ENCODE measurements around the gene FAM168B.

The FAM168B gene

DNA sequence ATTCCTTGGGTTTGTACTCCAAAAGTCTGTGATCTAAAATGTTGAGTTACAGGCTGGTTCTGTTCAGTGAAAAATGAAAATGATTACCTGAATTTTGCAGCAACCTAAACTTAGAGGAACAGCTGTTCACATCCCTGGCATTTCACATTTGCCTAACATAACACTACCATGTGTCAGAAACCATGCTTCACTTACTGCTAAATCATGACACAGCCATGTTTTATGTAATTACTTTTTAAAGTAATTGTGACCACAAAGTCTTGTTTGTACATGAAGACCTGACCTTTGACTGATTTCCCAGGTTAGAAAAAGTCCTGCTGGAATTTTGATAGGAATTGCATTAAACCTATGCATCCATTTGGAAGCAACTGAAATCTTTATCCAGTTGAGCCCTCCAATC, 79.1 kb downstream of the FAM168B start:
- DNase-seq, result no peak

DNA sequence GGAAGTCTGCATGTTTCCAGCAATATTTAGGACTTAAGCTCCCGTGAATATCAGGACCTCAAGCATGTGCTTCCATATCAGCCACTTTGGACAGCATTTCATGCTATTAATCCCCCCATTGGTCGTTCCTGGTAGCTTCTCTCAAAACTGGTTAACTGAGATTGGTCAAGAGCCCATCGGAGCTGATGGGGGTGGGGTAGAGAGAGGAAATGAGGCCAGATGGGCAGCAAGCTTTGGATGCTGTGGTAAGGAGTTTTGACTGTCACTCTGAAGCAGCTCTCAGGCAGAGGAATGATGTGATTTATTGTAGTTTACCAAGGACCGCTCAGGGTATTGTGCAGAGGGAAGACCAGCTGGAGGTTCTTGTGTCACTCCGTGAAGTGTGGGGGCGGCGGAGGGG, 81.8 kb downstream of the FAM168B start:
- no peak for DNase-seq

DNA sequence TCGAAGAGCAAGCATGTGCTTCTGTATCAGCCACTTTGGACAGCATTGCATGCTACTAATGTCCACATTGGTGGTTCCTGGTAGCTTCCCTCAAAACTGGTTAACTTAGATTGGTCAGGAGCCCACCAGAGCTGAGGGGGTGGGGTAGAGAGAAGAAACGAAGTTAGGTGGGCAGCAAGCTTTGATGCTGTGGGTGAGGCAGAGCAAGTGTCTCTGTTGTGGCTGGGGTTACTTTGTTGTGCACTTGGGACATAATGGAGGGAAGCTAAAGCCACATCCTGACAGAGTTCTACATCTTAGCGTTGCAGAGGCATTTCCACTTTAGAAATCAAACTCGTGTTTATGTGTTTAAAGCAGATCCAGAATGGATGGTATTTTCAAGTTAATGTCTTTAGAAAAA, 82.7 kb downstream of the FAM168B start:
- no peak for DNase-seq

DNA sequence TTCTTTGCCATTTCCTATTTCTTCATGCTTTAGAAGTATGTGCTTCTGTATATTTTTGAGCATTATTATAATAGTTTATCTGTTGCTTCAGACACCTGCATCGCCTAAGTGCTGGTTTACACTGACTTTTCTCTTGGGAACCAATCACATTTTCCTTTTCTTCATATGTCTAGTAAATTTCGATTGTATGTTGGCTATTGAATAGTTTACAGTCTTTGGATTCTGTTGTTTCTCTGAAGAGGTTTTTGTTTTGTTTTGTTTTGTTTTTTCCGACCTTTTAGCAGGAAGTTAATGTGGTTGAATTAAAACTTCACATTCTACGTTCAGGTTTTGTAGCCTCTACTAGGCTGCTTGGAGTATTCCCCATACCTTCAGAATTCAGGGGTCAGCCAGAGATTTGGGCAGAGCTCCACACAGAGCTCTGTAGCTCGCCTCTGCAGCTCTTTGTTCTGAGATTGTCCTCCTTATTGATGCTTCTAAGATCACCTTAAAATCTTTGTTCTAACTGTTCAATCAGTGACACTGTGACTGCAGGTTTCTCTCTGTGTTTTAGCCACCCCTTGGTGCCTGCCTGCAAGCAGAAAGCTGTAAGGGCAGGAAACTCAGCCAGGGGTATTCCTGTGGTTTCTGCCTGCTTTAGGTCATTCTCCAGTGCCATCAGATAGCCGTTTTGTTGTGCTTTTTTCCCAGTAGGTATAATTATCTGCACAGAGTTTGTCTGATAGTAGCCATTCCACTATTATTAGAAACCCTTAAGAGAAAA, 83.4 kb downstream of the FAM168B start:
- no peak for DNase-seq

DNA sequence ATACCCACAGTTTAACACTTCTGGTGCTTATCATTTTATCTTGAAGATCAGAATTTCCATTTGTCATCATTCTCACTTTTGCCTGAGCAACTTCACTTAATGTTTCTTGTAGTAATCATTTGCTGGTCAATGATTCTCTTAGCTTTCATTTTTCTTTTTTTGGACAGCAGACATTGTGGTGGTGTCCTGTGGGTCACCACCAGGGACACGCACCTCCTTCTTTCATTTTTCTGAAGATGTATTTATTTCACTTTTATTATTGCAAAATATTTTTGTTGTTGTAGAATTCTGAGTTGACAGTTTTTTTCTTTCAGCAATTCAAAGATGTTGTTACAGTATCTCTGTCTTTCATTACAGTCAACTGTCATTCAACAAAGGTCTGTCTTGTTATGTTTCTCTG, 84.3 kb downstream of the FAM168B start:
- no peak for DNase-seq

DNA sequence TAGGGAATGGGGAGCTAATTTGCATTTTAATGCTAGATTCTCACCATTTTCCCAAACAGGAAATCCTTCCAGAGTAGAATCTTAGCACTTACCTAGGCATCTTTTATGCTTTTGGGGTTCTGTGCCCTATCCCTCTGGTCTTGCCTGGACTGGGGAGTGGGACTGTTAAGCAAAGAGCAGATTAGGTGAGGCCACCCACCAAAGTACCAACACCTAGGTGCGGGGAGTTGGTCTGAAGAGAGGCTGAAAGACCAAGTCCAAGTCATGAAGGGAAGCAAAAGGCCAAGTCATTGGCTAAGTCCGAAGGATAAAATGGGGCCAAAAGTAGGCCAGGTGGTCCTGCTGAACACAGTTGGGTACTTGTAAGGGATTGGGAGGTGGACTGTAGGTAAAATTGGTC, 86.7 kb downstream of the FAM168B start:
- DNase-seq, result no peak

DNA sequence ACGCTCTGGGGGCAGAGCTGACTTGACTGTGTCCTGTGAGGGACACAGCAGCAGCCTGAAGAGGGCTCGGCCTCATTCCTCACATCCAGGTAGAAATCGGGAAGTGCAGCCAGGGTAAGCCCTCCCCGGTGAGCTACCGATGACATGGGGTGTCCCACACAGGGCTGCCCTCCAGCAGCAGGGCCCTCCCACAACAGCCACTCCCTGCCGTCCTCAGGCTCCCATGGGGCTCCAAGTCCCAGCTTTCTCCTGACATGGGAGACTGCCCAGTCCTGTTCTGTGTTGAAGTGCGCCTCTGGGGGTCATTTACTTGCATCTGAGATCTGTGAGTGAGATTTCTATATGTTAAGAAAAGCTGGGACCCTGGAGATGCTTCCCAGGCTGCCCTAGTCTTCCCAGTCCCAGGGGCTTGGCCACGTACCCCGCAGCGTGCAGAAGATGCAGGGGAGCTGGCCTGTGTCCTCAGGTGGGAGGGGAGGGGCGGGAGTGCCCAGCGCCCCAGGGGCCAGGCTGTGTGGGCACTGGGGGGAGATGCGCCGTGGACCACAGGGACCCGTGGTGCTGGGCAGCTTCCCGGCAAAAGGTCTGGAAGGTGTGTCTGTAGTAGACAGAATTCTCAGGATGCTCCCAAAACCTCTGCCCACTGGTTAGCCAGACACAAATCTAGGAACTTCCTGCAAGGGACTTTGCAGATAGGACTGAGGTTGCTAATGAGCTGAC, 87.9 kb downstream of the FAM168B start:
- no peak for DNase-seq

DNA sequence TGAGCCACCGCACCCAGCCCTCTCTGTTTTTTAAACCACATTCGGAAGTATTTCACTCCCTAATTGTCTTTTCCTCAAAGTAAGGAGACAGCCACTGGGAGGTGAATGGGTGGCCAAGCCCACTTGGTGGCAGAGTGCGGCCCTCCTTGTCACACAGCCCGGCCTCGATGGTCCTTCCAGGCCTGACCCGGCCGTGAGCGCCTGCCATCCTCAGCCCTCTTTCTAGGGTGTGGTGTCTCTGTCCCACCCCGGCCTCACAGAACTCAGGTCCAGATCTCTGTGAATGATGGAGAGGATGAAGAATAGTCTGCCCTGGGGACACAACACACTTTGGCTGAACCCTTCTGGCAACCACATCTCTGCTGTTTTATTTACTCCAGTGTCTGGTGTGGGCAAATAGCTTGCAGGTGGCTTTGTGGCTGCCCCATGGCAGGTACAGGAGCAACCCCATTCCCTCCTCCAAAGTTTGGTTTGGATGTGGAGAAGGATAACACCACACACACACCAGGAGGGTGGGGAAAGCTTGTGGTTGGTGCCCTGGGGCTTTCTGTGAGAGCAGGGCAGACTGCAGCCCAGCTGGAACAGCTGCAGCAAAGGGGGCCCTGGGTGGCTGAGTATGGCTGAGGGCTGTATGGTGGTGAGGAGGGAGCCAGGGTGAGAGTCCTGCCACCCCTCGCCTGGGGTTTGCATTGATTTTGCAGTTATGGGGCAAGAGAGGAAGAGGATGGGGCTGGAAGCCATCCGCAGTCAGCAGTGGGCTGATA, 88.6 kb downstream of the FAM168B start:
- no peak for DNase-seq

DNA sequence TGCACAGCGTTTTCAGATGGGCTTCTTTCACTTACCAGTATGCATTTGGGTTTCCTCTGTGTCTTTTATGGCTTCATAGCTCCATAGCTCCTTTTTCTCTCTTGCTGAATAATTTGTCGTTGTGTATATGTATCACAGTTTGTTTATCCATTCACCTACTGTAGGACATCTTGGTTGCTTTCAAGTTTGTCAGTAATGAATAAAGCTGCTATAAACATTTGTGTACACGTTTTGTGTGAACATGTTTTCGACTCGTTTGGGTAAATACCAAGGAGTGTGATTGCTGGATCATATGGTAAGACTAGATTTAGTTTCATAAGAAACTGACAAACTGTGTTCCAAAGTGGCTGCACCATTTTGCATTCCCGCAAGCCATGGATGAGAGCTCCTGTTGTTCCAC, 94.7 kb downstream of the FAM168B start:
- no peak for DNase-seq
